OCI-LY1 (cell line): ENCODE results near the gene PNLIPRP2.

ENCODE experiments used
- EZH2 ChIP-seq: fragments of 200-600 bp; sonication (generic), shearing (Covaris generic); IDR thresholded peaks from 2 replicates; pipeline ENCODE4 v1.8.0; 2017; ENCODE audit warnings: borderline replicate concordance, mixed run types, mild to moderate bottlenecking, antibody characterized with exemption, low read length, moderate library complexity, mixed read lengths
- TF ChIP-seq, protein P1 (sequence below): fragments of 200-600 bp; sonication (generic), shearing (Covaris generic); IDR thresholded peaks from 2 replicates; pipeline ENCODE4 v1.5.1; 2017; ENCODE audit warnings: mild to moderate bottlenecking, antibody characterized with exemption, low read length, moderate library complexity, mixed read lengths

- TF ChIP-seq, protein P1, sequence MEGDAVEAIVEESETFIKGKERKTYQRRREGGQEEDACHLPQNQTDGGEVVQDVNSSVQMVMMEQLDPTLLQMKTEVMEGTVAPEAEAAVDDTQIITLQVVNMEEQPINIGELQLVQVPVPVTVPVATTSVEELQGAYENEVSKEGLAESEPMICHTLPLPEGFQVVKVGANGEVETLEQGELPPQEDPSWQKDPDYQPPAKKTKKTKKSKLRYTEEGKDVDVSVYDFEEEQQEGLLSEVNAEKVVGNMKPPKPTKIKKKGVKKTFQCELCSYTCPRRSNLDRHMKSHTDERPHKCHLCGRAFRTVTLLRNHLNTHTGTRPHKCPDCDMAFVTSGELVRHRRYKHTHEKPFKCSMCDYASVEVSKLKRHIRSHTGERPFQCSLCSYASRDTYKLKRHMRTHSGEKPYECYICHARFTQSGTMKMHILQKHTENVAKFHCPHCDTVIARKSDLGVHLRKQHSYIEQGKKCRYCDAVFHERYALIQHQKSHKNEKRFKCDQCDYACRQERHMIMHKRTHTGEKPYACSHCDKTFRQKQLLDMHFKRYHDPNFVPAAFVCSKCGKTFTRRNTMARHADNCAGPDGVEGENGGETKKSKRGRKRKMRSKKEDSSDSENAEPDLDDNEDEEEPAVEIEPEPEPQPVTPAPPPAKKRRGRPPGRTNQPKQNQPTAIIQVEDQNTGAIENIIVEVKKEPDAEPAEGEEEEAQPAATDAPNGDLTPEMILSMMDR = no peak
- no peak for TF ChIP-seq EZH2
These were observed 42.6 kb downstream of the PNLIPRP2 start for GRCh38 chr10:116663342-116663741.
